GM23338 (cell line): ENCODE measurements around the gene C10orf105. TPM values are rescaled to one million over a fixed set of nuclear protein-coding genes. Genes with fewer than 3 reads are reported as not detected.

Source experiments
- ATAC-seq: fragments of 200-7000 bp; cut with Tn5 transposase; 3 replicates; pipeline ENCODE4 v1.9.1; 2020
- DNase-seq: peaks from one replicate; pipeline ENCODE4 v3.0.0-alpha.2; 2015; ENCODE audit warnings: low spot score
- H2AFZ ChIP-seq: fragments of 200-600 bp; sonication (generic); 2 replicates; pipeline ENCODE4 v1.8.0; 2016; ENCODE audit warnings: antibody characterized with exemption, mild to moderate bottlenecking, moderate library complexity
- H3F3A ChIP-seq: fragments of 200-600 bp; sonication (generic); replicated peaks from 2 replicates; pipeline ENCODE4 v1.8.0; 2017; ENCODE audit warnings: antibody characterized with exemption, mixed run types, low read depth
- H3K27ac ChIP-seq: fragments of 200-600 bp; sonication (generic); 2 replicates; pipeline ENCODE4 v1.6.1; 2016; ENCODE audit warnings: low read depth
- H3K27me3 ChIP-seq: fragments of 200-600 bp; sonication (generic); 2 replicates; pipeline ENCODE4 v1.8.0; 2016; ENCODE audit warnings: mild to moderate bottlenecking, mixed run types, moderate library complexity; ENCODE audit not compliant: insufficient read depth
- H3K36me3 ChIP-seq: fragments of 200-600 bp; sonication (generic); 2 replicates; pipeline ENCODE4 v1.8.0; 2016; ENCODE audit warnings: mild to moderate bottlenecking; ENCODE audit not compliant: insufficient read depth
- H3K4me1 ChIP-seq: fragments of 200-600 bp; sonication (generic); 2 replicates; pipeline ENCODE4 v1.8.0; 2016; ENCODE audit warnings: mild to moderate bottlenecking, moderate library complexity; ENCODE audit not compliant: insufficient read depth
- H3K4me2 ChIP-seq: fragments of 200-600 bp; sonication (generic); 2 replicates; pipeline ENCODE4 v1.7.1; 2017; ENCODE audit warnings: mixed run types
- H3K4me3 ChIP-seq: fragments of 200-600 bp; sonication (generic); 2 replicates; pipeline ENCODE4 v1.6.1; 2016; ENCODE audit warnings: mixed run types
- H3K79me2 ChIP-seq: fragments of 200-600 bp; sonication (generic); replicated peaks from 2 replicates; pipeline ENCODE4 v1.8.0; 2017; ENCODE audit warnings: mild to moderate bottlenecking; ENCODE audit not compliant: insufficient read depth
- H3K9me2 ChIP-seq: fragments of 200-600 bp; sonication (generic); 2 replicates; pipeline ENCODE4 v1.8.0; 2017; ENCODE audit not compliant: insufficient read depth
- H4K20me1 ChIP-seq: fragments of 200-600 bp; sonication (generic); replicated peaks from 2 replicates; pipeline ENCODE4 v1.8.0; 2017; ENCODE audit warnings: mild to moderate bottlenecking; ENCODE audit not compliant: insufficient read depth
- H3K27ac Mint-ChIP-seq: 2 replicates; pipeline ENCODE4 v1.8.0; 2020; ENCODE audit warnings: inconsistent platforms, mild to moderate bottlenecking, moderate library complexity, mixed read lengths
- H3K27me3 Mint-ChIP-seq: 3 replicates; pipeline ENCODE4 v1.8.0; 2022; ENCODE audit warnings: low read depth, mild to moderate bottlenecking, moderate library complexity, mixed read lengths, inconsistent platforms; ENCODE audit not compliant: insufficient read depth, poor library complexity
- H3K36me3 Mint-ChIP-seq: 3 replicates; pipeline ENCODE4 v1.8.0; 2021; ENCODE audit warnings: low read depth, mild to moderate bottlenecking, inconsistent platforms, moderate library complexity, mixed read lengths
- H3K4me1 Mint-ChIP-seq: 3 replicates; pipeline ENCODE4 v1.8.0; 2020; ENCODE audit warnings: mild to moderate bottlenecking, inconsistent platforms, mixed read lengths
- H3K4me3 Mint-ChIP-seq: 3 replicates; pipeline ENCODE4 v1.8.0; 2021; ENCODE audit warnings: moderate library complexity, mild to moderate bottlenecking, inconsistent platforms, mixed read lengths
- H3K9me3 Mint-ChIP-seq: 3 replicates; pipeline ENCODE4 v1.8.0; 2020; ENCODE audit warnings: moderate library complexity, mild to moderate bottlenecking, inconsistent platforms, mixed read lengths
- CREB1 ChIP-seq: fragments of 250-450 bp; sonication (Bioruptor Pico); IDR thresholded peaks from 2 replicates; pipeline ENCODE4 v1.5.0; 2020; ENCODE audit warnings: low read depth, mild to moderate bottlenecking, moderate library complexity
- EZH2 ChIP-seq: fragments of 200-600 bp; sonication (generic); IDR thresholded peaks from one replicate; pipeline ENCODE4 v1.8.0; 2017; ENCODE audit warnings: antibody characterized with exemption, mild to moderate bottlenecking, low read depth; ENCODE audit not compliant: unreplicated experiment
- EZH2phosphoT487 ChIP-seq: fragments of 200-600 bp; sonication (generic); IDR thresholded peaks from one replicate; pipeline ENCODE4 v1.8.1; 2018; ENCODE audit warnings: antibody characterized with exemption; ENCODE audit not compliant: unreplicated experiment
- JUNB ChIP-seq: IDR thresholded peaks from one replicate; pipeline ENCODE4 v1.6.1; 2016; ENCODE audit warnings: antibody characterized with exemption; ENCODE audit not compliant: unreplicated experiment
- NANOG ChIP-seq: IDR thresholded peaks from 2 replicates; pipeline ENCODE4 v1.6.1; 2016; ENCODE audit warnings: antibody characterized with exemption, borderline replicate concordance
- POLR2AphosphoS5 ChIP-seq: IDR thresholded peaks from 2 replicates; pipeline ENCODE4 v1.6.1; 2016; ENCODE audit warnings: antibody characterized with exemption, low read depth
- STAT1 ChIP-seq: IDR thresholded peaks from one replicate; pipeline ENCODE4 v1.6.1; 2016; ENCODE audit warnings: antibody characterized with exemption; ENCODE audit not compliant: unreplicated experiment
- ZNF114 ChIP-seq: fragments of 250-450 bp; sonication (Bioruptor Pico); IDR thresholded peaks from 2 replicates; pipeline ENCODE4 v1.5.0; 2020; ENCODE audit warnings: mild to moderate bottlenecking, moderate library complexity
- ZNF331 ChIP-seq: fragments of 250-450 bp; sonication (Bioruptor Pico); IDR thresholded peaks from 2 replicates; pipeline ENCODE4 v1.5.0; 2020; ENCODE audit warnings: low read depth, mild to moderate bottlenecking, moderate library complexity
- polyA plus RNA-seq: library from polyadenylated mRNA; unstranded; fragments of >200 nt; fragmentation: Nextera tagmentation; extraction: Ambion mirVana; gene quantifications from 2 replicates; pipeline ENCODE4 v1.2.1, GENCODE V29; 2016
- total RNA-seq: library from RNA; depleted of rRNA; stranded (reverse); fragments of >200 nt; shearing (Covaris generic); gene quantifications from 2 replicates; pipeline ENCODE4 v1.2.3, GENCODE V29; 2014
- TF ChIP-seq, protein P1 (sequence below): IDR thresholded peaks from one replicate; pipeline ENCODE4 v1.6.1; 2018; ENCODE audit warnings: antibody characterized with exemption; ENCODE audit not compliant: unreplicated experiment
- TF ChIP-seq, protein P2 (sequence below): fragments of 250-450 bp; sonication (Bioruptor Pico); IDR thresholded peaks from 2 replicates; pipeline ENCODE4 v1.5.0; 2020; ENCODE audit warnings: mild to moderate bottlenecking, moderate library complexity
- TF ChIP-seq, protein P3 (sequence below): IDR thresholded peaks from 2 replicates; pipeline ENCODE4 v1.6.1; 2016; ENCODE audit warnings: antibody characterized with exemption
- TF ChIP-seq, protein P4 (sequence below), 2 experiments: fragments of 200-600 bp in 1 of 2; sonication (generic) in 1 of 2; conservative IDR thresholded peaks; 2 replicates each; pipeline versions ENCODE4 v1.5.1 to v1.6.1; 2016 to 2017; ENCODE audit warnings: antibody characterized with exemption in 2 of 2, low read depth in 2 of 2, mild to moderate bottlenecking in 2 of 2, moderate library complexity in 1 of 2

The C10orf105 gene
- total and polyA plus RNA-seq, 2 experiments from 2014 or later: 0.15 to 0.17 TPM

DNA sequence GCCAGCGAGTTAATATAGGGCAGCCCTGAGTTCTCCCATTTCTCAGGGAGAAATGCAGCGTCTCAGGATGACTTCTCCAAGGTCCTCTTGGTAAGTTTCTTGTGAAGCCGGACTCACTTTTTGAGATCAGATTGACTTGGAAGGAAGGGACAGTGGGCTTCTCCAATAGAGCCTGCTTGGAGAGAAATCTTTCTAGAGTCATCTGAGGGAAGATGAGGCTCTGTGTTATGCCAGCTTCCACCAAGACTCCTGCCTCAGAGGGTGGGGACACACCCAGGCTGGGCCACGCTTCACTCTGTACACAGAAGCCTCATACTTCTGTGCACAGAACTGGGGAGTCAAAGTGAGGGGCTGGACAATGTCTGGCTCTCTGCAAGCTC is 5.6 kb downstream of the C10orf105 start:
- DNase-seq: no peak
- H3K9me3 Mint-ChIP-seq: no peaks in the 10 kb centered on the region
- no peaks in the 10 kb centered on the region for H3K27me3 ChIP-seq
- H3K4me1 ChIP-seq: peaks cover 8% of the 10 kb centered on the region
- no peaks in the 10 kb centered on the region for H3K36me3 ChIP-seq
- peaks cover 18% of the 10 kb centered on the region for H3K27me3 Mint-ChIP-seq
- H3K36me3 Mint-ChIP-seq: no peaks in the 10 kb centered on the region
- no peak overlapping the region for H3K27ac Mint-ChIP-seq
- no peaks in the 10 kb centered on the region for H3F3A ChIP-seq
- peak overlapping the region; percentile 89 for H2AFZ ChIP-seq
- H3K27ac ChIP-seq: no peak overlapping the region
- H3K79me2 ChIP-seq: no peaks in the 10 kb centered on the region
- H3K4me3 ChIP-seq: no peak overlapping the region
- H4K20me1 ChIP-seq: no peaks in the 10 kb centered on the region
- TF ChIP-seq, protein P1, sequence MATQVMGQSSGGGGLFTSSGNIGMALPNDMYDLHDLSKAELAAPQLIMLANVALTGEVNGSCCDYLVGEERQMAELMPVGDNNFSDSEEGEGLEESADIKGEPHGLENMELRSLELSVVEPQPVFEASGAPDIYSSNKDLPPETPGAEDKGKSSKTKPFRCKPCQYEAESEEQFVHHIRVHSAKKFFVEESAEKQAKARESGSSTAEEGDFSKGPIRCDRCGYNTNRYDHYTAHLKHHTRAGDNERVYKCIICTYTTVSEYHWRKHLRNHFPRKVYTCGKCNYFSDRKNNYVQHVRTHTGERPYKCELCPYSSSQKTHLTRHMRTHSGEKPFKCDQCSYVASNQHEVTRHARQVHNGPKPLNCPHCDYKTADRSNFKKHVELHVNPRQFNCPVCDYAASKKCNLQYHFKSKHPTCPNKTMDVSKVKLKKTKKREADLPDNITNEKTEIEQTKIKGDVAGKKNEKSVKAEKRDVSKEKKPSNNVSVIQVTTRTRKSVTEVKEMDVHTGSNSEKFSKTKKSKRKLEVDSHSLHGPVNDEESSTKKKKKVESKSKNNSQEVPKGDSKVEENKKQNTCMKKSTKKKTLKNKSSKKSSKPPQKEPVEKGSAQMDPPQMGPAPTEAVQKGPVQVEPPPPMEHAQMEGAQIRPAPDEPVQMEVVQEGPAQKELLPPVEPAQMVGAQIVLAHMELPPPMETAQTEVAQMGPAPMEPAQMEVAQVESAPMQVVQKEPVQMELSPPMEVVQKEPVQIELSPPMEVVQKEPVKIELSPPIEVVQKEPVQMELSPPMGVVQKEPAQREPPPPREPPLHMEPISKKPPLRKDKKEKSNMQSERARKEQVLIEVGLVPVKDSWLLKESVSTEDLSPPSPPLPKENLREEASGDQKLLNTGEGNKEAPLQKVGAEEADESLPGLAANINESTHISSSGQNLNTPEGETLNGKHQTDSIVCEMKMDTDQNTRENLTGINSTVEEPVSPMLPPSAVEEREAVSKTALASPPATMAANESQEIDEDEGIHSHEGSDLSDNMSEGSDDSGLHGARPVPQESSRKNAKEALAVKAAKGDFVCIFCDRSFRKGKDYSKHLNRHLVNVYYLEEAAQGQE: no peak
- TF ChIP-seq CREB1 (CRISPR knock-in tag): no peak
- TF ChIP-seq EZH2phosphoT487: no peak
- TF ChIP-seq, protein P2, sequence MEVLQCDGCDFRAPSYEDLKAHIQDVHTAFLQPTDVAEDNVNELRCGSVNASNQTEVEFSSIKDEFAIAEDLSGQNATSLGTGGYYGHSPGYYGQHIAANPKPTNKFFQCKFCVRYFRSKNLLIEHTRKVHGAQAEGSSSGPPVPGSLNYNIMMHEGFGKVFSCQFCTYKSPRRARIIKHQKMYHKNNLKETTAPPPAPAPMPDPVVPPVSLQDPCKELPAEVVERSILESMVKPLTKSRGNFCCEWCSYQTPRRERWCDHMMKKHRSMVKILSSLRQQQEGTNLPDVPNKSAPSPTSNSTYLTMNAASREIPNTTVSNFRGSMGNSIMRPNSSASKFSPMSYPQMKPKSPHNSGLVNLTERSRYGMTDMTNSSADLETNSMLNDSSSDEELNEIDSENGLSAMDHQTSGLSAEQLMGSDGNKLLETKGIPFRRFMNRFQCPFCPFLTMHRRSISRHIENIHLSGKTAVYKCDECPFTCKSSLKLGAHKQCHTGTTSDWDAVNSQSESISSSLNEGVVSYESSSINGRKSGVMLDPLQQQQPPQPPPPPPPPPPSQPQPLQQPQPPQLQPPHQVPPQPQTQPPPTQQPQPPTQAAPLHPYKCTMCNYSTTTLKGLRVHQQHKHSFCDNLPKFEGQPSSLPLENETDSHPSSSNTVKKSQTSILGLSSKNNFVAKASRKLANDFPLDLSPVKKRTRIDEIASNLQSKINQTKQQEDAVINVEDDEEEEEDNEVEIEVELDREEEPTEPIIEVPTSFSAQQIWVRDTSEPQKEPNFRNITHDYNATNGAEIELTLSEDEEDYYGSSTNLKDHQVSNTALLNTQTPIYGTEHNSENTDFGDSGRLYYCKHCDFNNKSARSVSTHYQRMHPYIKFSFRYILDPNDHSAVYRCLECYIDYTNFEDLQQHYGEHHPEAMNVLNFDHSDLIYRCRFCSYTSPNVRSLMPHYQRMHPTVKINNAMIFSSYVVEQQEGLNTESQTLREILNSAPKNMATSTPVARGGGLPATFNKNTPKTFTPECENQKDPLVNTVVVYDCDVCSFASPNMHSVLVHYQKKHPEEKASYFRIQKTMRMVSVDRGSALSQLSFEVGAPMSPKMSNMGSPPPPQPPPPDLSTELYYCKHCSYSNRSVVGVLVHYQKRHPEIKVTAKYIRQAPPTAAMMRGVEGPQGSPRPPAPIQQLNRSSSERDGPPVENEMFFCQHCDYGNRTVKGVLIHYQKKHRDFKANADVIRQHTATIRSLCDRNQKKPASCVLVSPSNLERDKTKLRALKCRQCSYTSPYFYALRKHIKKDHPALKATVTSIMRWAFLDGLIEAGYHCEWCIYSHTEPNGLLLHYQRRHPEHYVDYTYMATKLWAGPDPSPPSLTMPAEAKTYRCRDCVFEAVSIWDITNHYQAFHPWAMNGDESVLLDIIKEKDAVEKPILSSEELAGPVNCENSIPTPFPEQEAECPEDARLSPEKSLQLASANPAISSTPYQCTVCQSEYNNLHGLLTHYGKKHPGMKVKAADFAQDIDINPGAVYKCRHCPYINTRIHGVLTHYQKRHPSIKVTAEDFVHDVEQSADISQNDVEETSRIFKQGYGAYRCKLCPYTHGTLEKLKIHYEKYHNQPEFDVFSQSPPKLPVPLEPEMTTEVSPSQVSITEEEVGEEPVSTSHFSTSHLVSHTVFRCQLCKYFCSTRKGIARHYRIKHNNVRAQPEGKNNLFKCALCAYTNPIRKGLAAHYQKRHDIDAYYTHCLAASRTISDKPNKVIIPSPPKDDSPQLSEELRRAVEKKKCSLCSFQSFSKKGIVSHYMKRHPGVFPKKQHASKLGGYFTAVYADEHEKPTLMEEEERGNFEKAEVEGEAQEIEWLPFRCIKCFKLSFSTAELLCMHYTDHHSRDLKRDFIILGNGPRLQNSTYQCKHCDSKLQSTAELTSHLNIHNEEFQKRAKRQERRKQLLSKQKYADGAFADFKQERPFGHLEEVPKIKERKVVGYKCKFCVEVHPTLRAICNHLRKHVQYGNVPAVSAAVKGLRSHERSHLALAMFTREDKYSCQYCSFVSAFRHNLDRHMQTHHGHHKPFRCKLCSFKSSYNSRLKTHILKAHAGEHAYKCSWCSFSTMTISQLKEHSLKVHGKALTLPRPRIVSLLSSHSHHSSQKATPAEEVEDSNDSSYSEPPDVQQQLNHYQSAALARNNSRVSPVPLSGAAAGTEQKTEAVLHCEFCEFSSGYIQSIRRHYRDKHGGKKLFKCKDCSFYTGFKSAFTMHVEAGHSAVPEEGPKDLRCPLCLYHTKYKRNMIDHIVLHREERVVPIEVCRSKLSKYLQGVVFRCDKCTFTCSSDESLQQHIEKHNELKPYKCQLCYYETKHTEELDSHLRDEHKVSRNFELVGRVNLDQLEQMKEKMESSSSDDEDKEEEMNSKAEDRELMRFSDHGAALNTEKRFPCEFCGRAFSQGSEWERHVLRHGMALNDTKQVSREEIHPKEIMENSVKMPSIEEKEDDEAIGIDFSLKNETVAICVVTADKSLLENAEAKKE (CRISPR knock-in tag): no peak
- no peak for TF ChIP-seq POLR2AphosphoS5
- TF ChIP-seq NANOG: no peak
- no peak for TF ChIP-seq EZH2
- no peak for TF ChIP-seq ZNF114 (CRISPR knock-in tag)
- no peak for TF ChIP-seq JUNB
- no peak for TF ChIP-seq ZNF331 (CRISPR knock-in tag)
- TF ChIP-seq, protein P3, sequence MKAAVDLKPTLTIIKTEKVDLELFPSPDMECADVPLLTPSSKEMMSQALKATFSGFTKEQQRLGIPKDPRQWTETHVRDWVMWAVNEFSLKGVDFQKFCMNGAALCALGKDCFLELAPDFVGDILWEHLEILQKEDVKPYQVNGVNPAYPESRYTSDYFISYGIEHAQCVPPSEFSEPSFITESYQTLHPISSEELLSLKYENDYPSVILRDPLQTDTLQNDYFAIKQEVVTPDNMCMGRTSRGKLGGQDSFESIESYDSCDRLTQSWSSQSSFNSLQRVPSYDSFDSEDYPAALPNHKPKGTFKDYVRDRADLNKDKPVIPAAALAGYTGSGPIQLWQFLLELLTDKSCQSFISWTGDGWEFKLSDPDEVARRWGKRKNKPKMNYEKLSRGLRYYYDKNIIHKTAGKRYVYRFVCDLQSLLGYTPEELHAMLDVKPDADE: no peak
- TF ChIP-seq STAT1: no peak
- TF ChIP-seq, protein P4, sequence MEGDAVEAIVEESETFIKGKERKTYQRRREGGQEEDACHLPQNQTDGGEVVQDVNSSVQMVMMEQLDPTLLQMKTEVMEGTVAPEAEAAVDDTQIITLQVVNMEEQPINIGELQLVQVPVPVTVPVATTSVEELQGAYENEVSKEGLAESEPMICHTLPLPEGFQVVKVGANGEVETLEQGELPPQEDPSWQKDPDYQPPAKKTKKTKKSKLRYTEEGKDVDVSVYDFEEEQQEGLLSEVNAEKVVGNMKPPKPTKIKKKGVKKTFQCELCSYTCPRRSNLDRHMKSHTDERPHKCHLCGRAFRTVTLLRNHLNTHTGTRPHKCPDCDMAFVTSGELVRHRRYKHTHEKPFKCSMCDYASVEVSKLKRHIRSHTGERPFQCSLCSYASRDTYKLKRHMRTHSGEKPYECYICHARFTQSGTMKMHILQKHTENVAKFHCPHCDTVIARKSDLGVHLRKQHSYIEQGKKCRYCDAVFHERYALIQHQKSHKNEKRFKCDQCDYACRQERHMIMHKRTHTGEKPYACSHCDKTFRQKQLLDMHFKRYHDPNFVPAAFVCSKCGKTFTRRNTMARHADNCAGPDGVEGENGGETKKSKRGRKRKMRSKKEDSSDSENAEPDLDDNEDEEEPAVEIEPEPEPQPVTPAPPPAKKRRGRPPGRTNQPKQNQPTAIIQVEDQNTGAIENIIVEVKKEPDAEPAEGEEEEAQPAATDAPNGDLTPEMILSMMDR (conservative IDR thresholded peaks at IDR 0.05; ENCODE audit: low read depth in 2 of 2): no peak
- ATAC-seq: no peak
- peaks cover 14% of the 10 kb centered on the region for H3K4me1 Mint-ChIP-seq
- H3K4me3 Mint-ChIP-seq: no peak overlapping the region
- H3K9me2 ChIP-seq: no peaks in the 10 kb centered on the region
- H3K4me2 ChIP-seq: no peak overlapping the region
